Stimulated activated CD8-positive, alpha-beta memory T cell treated with anti-CD3 and anti-CD28 coated beads, Interleukin-4, amount 100 ng/mL, for 24 hours (primary cell): ENCODE data around the gene EDA.
A peak's percentile ranks its signal among the peaks of the same experiment; 100 is the strongest.

ENCODE experiments used
- DNase-seq: peaks from one replicate; pipeline ENCODE4 v3.0.0-alpha.2; 2020; ENCODE audit warnings: low read depth

EDA gene

DNA sequence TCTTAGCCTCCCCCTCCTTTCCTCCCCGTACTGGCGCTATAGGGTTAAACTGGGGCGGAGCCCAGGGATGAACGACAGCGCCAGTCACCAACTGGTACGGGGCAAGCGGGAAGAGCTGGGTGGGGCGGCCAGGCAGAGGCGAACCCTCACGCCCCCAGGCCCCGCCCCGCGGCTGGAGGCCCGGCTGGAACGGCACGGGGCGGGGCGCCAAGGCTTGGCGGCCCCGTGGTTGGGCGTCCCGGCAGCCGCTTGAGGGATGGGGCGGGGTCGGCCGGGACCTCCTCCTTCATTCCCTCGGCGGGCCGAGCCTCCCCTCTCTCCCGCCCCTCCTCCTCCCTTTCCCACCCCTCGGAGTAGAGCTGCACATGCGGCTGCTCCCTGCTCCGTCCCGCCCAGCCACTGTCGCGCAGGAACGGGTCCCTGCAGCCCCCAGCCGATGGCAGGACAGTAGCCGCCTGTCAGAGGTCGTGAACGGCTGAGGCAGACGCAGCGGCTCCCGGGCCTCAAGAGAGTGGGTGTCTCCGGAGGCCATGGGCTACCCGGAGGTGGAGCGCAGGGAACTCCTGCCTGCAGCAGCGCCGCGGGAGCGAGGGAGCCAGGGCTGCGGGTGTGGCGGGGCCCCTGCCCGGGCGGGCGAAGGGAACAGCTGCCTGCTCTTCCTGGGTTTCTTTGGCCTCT, at the start of gene EDA:
Gene EDA (plus strand): TSS at position 335 of the 678 bp plus-strand sequence.
- peak; percentile 40 for DNase-seq

DNA sequence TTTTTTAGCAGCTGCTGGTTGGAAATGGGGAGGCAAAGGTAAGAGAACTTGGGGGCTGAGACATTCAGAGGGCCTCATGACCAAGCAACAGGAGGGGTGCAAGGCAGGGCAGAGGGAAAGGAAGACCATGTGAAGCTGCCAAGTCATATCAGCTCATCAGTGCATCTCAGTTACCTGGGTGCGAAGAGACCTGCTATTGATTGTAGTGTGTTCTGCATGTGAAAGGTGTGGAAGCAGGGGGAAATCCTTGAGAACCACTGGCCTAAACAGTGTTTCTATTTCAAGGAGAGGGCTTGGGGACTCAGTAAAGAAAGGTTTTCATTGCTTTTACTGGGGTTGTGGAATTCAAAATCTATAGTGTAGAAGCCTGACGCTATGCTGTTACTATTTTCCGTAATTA, 47.1 kb upstream of the EDA start:
- no peak for DNase-seq

DNA sequence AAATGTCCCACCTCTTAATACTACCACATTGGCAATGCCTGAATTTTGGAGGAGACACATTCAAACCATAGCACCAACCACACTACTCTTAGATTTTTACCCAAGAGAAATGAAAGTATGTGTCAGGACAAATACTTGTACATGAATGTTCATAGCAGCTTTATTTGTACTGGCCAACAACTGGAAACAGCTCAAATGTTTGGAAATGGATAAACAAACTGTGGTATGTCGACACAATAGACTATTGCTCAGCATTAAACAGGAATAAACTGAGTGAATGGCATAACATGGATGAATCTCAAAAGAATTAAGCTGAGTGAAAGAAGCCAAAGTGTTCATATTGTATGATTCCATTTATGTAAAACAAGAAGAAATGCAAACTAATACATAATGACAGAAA, 18.5 kb upstream of the EDA start:
- DNase-seq = no peak

DNA sequence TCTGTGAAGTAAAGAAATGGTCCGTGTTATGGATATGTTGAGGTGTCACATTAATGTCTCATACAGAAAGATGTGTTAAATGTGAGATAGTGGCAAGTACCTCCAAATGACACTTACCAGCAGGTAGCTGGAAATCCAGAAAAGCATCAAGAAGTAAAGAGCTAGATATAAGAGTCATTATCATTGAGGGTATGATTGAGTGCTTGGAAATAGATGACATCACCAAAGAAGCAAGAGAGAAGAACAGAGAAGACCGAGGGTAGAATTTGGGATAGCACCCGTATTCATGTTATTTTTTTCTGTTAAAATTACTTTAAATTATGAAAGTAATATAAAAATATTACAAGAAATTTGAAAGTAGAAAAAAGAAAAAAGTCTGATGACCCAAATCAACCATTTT, 15.7 kb upstream of the EDA start:
- no peak for DNase-seq

DNA sequence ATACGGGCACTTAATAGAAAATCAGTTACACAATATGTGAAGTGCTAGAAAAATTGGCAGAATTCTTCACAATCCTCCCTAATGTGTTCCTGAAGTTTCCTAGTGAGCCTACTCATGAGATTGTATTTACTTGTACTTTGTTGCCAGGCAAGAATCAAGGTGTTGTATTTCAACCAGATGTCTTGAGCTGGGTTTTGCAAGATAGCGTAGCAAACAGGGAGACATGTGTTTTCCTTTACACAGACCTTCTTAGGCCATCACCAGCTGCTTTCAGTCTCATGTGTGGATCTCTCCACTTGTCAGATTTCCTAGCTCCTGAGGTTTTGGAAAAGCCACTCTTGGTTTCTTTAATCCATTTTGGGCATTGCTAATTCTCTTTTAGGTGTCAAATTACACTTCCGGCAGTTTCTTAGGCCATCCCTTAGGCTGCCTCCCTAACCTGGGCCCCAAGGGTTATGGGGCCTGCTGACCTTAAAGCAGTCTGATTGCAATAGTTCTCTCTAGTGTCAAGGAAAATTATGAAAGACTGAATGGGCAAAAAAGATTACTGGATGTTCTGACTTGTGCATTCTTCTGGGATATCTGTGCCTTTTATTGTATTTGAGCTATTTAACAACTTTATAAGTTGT, 12.2 kb upstream of the EDA start:
- DNase-seq = no peak

DNA sequence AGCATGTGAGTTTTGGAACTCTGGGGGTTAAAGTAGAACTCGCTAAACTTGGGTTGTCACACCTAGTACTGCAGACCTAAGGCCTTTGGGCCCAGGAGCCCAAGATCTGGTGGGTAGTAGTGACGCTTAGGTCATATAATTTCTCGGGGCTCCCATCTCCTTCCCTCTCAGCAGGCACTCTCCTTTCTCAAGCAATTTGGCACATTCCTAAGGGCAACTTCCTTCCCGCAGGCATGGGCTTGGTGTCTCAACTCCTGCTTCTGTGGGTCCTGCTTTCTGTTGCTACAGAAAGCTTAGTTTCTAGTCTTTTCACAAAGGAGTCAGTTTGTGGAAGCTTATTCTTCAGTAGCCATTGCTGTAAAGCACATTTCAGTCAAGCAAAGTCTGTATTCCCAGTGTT, 10.4 kb upstream of the EDA start:
- DNase-seq = no peak

DNA sequence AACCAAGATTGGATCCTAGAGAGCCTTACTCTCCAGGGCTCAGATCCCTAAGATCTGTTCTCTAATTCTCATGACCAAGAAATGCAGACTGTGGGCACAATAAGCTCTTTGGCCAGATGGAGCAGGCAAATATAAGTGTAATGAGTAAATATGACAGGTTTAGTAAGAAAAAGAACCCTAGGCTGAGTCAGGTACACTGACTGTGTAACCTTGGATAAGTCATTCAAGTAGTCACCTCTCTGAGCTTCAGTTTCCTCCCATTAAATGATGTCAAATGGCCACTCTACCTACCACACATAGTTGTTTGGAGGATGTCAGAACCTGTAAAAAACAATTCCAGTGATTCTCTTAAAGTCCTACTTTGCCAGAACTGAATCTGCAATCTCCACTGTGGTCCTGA, 8.3 kb upstream of the EDA start:
- no peak for DNase-seq

DNA sequence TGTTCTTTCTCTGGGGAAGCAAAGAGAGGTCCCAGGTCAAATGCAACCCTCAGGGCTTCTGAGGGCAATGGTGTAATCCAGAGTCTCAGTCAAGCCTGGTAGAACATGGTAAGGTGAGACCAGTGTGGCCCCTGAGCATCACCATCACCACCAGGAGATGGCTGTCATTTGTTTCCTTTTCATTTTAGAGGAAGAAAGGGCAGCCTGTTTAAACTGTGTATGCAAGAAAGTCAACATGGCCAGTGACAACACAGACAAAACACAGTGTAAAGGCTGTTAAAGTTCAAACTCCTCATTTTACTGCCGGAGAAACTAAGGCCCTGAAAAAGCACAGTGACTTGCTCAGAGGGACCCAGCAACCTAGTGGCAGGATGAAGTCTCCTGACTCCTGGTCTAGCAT, 2.0 kb upstream of the EDA start:
- no peak for DNase-seq

DNA sequence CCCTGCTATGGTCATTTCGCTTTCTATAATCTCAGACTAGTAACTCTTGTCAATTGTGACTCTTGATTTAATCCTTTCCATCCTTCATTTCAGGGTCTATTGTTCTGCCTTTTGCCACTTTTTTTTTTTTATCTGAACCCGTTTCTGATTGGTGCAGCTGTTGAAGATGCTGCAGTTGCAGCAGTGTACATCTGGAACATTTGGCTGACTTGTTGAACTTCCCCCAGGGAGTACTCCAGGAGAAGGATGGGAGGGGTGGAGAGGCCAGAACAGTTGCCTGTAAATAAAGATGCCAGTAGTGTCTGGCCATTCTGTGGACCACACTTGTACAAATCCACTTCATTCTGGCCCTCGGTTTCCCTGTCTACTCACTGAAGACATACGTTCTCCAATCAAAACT, 1.0 kb upstream of the EDA start:
- no peak for DNase-seq

DNA sequence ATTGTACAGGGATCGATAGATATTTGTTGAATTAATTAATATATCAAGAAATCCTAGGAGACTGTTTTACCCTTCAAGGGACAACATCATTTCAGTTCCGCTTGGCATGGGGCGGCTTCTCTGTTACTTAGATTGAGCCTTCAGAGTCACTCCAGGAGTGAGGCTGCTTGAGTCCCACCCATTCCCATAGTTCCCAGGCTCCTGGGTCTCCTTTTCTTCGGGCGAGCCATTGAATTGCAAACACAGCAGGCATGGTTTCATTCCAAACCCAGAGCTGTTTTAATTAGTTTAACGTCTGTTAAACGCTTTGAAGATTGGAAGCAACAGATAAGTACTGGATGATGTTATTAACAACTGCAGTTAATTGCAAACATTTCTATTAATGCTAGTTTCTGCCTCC, 571 bp upstream of the EDA start:
- DNase-seq = no peak

DNA sequence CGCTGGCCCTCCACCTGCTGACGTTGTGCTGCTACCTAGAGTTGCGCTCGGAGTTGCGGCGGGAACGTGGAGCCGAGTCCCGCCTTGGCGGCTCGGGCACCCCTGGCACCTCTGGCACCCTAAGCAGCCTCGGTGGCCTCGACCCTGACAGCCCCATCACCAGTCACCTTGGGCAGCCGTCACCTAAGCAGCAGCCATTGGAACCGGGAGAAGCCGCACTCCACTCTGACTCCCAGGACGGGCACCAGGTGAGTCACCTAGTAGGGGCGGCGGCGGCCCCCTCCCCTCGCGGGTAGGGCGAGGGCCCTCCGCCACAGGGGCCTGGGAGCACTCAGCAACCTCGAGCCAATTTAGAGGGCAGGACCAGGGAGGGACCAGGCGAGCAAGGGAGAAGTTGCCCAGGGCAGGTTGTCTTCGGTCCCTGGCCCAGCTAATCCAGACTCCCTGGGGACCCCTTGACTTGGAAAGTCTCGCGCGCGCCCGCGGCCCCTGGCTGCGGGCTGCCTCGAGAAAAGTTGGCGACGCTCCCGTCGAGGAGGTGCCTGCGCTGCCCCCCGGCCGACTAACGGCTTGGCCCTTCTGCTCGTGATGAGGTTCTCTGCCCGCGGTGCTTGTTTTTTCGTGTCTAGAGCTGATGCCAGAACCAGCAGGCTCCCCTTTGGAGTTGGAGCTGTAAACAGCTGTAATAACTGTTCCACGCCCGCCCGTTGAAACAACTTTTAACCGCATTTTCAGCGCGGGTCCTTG, 717 bp downstream of the EDA start:
- DNase-seq = no peak

DNA sequence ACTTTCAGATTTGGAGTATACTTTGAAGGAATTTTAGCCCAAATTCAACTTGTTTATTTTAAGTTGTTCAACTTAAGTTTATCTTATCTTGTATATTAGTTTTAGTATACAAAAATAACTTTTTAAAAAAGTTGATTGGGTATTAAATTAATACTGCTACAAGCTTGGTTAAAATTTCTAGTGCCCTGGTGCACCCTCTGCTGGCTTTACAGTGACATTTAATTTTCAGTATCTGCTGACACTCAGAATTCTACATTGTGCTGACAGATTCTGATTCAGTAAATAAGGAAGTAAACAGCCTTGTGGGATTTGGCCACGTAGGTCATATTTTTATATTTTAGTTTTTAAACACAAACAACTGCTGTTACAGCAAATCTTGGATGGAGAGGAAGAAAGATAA, 2.9 kb downstream of the EDA start:
- DNase-seq = no peak

DNA sequence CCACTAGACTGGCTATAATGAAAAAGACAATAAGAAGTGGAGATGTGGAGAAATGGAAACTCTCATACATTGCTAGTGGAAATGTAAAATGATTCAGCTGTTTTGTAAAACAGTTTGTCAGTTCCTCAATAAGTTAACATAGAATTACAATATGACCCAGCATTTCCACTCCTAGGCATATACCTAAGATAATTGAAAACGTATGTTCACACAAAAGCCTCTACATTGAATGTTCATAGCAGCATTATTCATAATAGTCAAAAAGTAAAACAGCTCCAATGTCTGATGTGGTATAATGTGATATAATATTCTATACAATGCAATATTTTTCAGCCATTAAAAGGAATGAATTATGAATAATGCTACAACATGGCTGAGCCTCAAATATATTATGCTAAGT, 10.2 kb downstream of the EDA start:
- no peak for DNase-seq

DNA sequence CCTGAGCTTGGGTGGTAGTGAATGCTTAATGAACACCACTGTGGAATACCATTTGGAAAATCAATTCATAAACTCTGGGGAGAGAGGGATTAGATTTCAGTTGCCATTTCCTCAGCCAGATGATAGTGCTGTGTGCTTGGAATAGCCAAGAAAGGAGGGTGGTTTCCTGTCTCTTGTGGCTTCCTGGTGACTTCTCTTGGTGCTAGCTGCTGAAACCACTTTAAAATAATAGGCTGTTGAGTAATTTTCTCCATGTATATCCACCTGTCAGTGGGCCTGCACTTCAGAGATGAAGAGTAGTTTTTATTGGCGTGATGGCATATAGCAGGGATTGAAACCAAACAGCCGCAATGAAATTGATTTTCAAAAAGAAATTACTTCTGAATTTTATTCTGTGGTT, 11.8 kb downstream of the EDA start:
- DNase-seq = no peak

DNA sequence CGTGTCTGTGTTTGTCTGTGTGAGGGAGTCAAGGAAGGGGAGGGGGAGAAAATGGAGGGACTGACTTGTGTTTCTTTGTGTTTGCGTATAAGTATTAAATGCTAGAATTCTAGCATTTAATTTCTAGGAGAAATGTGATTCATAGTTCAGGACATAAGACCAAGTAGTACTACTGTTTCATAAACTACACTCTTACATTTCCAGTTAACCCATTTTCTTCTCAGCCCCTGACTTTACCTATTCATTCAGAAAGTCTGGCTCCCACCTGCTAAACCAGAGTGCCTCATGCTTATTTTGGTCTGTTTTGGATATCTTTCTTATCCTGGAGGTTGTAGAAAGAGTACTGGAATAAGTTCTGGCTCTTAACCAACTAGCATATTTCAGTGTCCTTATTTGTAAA, 14.2 kb downstream of the EDA start:
- no peak for DNase-seq

DNA sequence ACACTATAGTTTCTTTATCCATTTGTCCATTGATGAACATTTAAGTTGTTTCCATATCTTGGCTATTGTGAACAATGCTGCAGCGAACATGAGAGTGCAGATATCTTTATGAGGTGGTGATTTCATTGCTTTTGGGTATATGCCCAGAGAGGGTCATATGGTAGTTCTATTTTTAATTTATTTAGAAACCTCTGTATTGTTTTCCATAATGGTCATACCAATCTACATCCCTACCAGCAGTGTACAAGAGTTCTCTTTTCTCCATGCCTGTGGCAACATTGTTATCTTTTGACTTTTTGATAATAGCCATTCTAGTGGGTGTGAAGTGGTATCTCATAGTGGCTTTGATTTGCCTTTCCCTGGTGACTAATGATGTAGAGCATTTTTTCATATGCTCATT, 48.8 kb downstream of the EDA start:
- DNase-seq = no peak

DNA sequence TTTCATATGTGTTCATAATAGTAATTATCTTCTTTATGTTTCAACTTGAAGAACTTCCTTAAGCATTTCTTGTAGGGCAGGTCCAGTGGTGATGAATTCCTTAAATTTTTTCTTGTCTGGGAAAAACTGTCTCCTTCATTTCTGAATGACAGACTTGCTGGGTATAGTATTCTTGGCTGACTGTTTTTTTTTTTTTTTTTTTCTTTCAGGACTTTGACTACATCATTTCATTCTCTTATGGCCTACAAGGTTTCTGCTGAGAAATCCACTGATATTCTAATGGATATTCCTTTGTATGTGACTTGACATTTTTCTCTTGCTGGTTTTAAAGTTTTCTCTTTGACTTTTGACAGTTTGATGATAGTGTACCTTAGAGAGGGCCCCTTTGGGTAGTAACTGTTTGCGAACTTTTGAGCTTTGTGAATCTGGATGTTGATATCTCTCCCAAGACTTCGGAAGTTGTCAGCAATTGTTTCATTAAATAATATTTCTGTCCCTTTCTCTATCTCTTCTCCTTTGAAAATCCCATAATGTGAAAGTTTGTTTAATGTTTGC, 54.2 kb downstream of the EDA start:
- no peak for DNase-seq

DNA sequence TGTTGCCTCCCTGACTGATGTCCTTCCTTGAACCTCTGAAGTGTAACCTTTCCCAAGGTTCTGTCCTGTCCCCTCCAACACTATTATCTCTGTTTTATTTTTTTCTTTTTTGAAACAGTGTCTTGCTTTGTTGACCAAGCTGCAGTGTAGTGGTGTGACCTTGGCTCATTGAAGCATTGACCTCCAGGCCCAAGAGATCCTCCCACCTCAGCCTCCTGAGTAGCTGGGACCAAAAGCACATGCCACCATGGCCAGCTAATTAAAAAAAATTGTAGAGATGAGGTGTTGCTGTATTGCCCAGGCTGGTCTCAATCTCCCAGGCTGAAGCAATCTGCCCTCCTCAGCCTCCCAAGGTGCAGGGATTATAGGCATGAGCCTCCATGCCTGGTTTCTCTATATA, 59.0 kb downstream of the EDA start:
- DNase-seq = no peak

DNA sequence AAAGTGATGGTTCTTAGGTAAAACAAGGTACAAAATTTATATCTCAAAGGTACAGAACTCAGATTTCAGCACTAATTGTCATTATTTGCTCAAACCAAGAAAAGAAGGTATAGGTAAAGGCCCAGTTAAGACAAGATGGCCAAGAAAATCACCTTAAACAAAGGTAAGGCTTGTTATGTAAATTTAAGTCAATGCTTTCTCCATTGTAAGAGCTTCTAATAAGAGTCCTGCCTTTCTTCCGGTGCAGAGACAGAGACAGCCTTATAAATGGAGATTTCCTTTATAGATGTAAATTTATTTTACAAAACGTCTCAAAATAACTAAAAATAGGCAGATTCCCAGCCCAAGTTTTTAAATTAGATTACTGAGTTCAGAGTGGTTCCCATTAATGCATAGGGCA, 89.9 kb downstream of the EDA start:
- DNase-seq = no peak

DNA sequence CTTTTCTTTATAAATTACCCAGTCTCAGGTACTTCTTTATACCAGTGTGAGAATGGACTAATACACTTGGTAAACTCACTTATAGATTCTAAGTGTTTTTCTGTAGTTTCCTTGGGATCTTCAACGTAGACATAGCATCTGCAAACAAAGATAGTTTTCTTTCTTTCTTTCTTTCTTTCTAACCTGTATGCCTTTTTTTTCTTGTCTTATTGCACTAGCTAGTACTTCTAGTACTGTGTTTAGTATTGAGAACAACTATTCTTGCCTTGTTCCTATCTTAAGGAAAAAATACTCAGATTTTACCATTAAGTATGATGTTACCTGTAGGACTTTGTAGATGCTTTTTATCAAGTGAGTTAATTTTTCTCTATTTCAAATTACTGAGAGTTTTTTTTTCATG, 102.2 kb downstream of the EDA start:
- DNase-seq = no peak

DNA sequence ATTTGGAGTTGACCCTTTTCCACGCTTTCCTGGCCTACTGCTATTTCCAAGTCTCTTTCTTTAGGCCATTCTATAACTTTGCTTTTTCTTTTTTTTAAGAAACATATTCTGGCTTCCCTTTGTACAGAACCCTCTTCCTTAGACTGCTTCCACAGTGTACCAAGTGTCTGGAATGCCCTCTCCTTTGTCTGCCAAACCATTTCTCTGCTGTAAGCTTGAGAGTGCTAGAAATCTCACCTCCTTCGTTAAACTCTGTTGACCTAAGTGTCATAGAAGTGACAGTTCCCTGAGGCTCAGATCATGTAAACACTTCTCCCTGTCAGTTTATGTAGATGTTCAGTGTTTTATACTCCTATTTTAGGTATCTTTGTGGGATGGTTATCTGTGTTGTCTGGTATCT, 108.4 kb downstream of the EDA start:
- no peak for DNase-seq

DNA sequence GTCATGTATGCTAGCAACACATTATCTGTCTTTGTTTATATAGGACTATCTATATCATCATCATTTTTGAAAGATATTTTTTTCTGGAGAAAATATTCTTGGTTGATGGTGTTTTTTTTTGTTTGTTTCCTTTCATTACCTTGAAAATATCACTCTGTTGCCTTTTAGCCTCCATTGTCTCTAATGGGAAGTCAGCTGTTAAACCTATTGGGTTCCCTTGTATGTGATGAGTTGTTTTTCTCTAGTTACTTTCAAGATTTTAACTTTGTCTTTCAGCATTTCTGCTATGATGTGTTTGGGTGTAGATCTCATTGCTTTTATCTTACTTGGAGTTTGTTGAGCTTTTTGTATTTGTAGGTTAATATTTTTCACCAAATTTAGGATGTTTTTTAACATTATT, 124.4 kb downstream of the EDA start:
- no peak for DNase-seq

DNA sequence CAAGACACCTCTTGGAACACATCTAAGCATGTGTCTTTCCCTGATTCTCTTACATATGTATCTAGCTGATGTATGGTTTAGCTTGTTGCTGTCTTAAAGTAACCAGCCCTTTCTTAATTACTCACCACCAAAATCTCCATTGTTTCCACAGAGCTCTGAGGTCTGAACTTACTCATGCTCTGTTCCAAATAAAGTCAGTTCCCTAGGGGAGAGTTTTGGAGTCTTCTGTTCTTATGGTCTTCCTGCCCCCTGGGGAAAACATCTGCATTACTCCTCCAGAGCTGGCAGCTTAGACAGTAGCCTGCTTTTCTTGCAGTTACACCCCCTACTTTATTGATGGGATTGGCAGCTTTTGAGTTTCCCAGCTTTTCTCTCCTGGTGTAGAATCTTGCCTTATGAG, 125.8 kb downstream of the EDA start:
- no peak for DNase-seq
